GM19238 (cell line): ENCODE measurements around the gene SARM1.

Source experiments
- DNase-seq: peaks from one replicate; pipeline ENCODE4 v3.0.0; 2011; ENCODE audit warnings: low spot score; ENCODE audit not compliant: insufficient read length

SARM1 gene

DNA sequence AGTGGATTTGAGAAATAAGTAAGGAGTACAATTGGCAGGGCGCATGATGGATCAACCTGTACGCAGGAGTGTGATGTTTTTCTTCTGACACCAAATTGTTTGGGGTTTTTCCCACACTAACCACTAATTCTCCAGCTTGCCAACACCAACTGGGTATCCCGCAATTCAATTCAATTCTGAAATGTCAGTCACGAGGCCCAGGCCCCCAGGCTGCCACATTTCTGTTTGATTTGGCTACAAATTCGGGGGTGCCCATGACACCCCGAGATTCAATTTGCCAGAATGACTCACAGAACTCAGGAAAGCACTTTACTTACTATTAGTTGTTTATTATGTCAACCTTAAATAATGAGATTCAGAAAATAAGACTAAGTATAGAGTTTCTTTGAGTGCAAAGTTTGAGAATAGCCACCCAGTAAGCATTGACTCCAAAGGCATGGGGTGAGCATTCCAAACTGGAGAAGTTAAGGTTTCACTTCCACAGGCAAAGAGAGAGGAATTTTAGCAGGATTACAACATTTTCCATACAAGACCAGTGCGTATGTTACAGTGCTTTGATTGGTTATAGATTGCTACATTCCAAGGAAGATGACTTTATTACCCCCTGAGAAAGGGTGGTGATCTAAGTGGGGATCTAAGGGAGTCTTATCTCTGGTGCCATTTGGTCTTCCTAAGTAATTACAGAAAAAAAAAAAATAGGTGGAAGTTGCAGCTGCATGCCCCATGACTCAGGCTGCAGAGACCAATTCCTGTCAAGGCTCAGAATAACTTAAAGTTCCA is 23.0 kb downstream of the SARM1 start:
- DNase-seq = no peak

DNA sequence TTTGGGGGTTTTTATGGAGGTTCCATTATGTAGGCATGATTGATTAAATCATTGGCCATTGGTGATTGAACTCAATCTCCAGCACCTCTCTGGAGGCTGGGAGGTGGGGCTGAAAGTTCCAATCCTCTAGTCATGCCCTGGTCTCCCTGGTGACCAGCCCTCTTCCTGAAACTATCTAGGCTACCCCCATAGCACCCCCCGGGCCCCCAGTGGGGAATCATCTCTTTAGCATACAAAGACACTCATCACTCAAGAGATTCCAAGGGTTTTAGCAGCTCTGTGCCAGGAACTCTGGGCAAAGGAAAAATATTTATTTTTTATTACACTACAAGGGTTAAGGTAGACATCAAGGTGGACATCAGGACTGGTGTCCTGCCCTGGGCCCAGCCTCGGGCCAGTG is 23.9 kb downstream of the SARM1 start:
- DNase-seq = no peak

DNA sequence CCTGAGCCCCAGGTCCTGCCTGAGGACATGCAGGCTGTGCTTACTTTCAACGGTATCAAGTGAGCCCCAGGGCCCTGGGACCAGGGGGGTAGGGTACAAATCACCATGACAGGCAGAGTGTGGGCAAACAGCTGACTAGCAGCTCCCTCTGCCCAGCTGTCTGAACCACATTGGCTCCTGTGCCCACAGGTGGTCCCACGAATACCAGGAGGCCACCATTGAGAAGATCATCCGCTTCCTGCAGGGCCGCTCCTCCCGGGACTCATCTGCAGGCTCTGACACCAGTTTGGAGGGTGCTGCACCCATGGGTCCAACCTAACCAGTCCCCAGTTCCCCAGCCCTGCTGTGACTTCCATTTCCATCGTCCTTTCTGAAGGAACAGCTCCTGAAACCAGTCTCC is 24.5 kb downstream of the SARM1 start:
- no peak for DNase-seq

DNA sequence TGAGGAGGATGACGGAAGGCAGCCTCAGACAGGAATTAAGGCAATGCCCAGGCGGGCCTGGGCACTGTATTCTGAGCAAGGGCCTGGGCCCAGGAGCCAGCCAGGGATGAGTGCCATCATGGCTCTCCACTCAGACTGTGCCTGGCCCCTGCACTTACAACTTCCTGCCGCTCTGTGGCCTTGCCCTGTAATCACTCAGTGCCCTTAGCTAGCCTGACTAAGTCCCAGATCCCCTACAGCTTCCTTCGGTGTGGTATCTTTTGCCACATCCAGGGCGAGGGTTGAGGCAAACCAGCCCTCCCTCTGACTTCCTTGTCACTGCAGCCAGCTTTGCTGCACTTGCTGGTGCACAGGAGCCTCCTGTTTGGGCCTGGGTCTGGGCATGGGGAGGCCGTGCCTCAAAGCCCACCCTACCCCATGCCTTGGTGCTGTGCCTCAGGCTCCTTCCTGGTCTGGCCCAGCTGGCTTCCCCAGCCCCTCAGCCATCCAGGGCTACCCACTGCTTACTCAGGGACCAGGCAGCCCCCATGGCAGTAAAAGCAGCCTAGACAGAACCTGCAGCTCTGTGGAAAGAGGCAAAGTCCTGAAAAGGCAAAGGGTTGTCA is 25.2 kb downstream of the SARM1 start:
- DNase-seq = no peak

DNA sequence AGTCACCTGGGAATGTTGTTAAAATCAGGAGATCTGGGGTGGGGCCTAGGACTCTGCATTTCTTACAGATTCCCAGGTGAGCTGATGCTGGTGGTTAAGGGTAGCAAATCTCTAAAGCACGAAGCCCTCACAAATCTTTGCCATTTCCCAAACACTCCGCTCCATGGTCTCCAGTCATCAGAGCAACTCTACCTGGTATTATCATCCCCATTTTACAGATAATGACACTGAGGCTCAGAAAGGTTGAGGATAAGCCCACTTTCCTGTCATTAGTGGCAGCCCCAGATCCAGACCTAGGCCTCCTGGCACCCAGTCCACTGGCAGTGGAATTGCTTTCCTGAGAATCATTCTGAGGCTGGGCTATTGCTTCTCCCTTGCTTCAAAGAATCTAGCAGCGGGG is 25.8 kb downstream of the SARM1 start:
- DNase-seq = no peak

DNA sequence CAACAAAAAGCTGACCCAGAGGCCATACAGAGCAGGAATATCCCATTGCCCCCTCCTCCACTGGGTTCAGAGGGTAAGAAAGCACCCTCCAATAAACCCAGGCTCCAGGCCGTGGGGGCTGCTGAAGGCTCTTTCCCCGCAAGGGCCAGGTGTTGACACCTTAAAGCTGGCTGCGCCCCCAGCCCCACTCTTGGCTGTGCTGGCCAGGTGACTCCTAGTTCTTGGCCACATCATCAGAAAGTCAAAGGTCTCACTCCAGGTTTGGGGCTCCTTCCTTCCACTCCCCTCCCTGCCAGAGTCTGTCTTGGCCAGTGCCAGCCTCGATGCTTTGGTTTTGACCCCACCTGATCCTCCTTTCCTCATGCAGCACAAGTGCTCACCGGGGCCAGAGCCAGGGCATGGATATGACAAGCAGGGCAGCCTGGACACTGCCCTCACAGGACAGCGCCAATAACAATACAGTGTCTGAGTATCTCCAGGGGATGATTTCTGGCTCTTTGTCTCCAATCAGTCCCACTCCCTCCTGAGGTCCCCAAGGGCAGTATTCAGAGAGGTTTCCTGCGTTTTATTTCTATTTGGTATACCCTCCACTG is 26.3 kb downstream of the SARM1 start:
- no peak for DNase-seq

DNA sequence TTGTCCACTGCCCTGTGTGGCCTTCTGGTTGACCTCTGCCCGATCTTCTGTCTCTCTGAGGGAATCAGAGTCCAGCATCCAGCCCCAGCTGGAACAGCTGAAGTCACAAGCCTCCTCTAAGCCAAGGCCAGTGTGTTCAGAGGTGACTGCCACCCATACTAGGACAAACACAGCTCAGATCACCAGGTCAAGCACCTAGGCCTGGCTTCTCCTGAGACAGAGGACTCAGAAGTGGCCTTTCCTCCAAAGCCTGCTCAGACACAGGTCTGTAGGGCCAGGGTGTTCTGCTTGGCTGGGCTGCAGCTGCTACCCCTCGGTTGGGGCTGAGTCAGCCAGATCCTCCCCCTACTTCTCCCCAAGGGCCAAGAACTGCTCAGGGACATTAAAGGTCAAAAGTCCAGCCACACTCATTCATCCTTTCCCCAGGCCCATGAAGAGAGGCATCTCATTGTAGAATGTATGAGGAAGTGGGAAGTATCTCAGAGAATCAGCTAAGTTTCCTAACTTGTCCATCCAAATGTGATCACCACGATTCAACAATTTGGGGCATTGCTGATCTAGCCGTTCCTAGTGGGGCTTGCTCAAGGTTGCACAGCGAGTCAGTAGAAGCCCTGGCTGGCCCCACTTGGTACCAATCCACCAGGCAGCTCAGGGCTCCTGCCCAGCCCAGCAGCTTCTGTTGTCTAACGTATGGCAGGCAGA is 26.9 kb downstream of the SARM1 start:
- DNase-seq = no peak

DNA sequence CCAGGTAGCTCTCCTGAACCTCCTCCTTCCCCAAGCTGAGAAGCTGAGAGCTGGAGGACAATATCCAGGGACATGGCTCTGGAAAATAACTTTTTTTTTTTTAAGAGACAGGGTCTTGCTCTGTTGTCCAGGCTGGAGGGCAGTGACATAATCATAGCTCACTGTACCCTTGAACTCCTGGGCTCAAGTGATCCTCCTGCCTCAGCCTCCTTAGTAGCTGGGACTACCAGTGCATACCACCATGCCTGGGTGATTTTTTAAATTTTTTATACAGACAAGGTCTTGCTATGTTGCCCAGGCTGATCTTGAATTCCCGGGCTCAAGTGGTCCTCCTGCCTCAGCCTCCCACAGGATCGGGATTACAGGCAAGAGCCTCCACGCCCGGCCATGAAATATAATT is 28.3 kb downstream of the SARM1 start:
- DNase-seq = no peak

DNA sequence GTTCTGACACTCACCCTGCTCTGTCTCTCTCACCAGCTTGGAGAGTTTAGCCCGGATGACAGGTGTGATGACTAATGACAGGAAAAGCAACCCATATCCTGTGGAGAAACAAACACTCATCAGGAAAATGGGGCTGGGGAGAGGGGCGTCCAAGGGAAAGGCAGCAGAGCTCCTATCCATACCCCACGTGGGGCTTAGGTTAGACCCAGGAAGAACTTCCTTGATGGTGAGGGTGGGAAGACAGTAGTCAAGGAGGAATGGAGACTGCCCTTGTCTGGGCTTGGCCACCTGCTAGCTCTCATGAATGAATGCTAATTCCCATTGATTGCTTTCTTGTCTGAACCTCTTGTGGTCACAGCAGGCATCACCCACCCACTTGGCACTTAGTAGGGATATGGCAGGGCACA is 30.7 kb downstream of the SARM1 start:
- no peak for DNase-seq

DNA sequence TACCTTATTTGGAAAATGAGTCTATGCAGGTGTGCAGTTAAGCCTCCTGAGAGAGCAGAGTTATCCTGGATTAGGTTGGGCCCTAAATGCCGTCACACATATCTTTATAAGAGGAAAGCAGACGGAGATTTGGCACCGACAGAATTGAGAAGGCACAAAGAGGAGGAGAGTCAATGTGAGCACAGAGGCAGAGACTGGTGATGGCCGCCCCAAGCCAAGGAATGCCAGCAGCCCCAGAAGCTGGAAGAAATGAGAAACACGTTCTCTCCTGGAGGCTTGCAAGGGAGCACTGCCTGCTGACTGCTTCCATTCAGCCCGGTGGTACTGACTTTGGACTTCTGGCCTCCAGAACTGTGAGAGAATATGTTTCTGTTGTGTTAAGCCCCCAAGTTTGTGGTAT is 31.4 kb downstream of the SARM1 start:
- no peak for DNase-seq

DNA sequence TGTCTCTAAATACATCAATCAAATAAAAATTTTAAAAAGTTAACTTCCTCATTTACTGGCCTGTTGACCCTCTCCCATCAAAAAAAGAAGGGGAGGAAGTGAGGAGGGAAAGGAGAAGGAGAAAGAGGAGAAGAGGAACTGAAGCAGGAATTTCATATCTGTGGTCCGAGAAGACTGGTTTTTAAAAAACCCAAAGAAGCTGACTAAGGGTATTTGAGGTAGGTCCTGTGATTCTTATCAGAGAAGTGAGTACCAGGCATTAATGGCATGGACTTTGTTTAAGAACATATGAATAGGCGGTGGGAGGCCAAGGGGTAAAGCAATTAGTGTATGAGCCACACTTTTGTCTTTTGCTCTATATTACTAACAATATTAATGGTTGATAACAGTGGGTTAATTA is 32.5 kb downstream of the SARM1 start:
- DNase-seq = no peak

DNA sequence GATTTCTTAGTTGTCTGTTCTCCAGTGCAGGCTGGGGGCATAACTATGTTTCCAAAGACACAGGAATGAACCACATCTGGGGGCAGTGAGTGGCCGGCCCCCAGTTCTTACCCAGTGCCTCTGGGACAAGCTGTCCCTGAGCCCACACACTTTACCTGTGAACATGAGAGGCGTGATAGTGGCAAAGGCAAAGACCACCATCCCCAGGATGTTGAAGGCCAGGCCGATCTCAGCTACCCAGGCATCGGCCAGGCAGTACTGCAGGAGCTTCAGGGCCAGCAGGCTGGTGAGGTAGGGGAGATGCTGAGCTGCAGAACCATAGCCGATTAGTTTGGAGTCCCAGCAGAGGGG is 32.9 kb downstream of the SARM1 start:
- DNase-seq = no peak

DNA sequence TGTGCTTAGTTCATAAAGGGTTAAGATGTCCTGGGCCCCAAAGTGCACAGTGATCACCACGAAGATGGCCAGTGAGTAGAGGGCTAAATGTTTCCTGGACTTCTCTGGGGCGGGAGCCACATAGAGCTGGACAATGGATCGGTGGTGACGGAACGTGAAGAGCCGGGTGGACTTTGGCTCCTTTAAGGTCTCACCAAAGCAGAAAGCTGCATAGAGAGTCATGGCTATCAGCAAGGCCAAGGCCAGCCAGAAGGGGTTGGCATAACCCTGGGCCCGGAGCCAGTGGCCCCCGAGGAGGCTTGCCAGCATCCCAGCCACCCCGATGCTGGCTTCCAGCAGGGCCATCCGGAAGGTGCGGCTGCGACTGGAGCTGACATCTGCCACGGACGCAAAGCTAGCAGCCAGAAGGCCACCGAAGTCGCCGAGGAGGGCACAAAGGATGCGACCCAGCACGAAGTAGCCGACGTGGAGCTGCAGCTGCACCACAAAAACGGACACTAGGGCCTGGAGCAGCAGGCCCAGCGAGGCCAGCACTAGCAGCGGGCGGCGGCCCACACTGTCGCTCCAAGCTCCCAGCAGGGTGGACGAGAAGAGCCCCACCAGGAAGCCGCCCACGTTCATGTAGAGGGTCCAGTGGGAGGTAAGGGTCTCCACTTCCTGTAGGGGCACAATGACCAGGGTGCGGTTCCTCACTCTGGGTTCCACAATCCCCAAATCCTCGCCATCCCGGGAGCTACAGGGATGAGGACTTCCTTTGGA is 33.5 kb downstream of the SARM1 start:
- DNase-seq = no peak

DNA sequence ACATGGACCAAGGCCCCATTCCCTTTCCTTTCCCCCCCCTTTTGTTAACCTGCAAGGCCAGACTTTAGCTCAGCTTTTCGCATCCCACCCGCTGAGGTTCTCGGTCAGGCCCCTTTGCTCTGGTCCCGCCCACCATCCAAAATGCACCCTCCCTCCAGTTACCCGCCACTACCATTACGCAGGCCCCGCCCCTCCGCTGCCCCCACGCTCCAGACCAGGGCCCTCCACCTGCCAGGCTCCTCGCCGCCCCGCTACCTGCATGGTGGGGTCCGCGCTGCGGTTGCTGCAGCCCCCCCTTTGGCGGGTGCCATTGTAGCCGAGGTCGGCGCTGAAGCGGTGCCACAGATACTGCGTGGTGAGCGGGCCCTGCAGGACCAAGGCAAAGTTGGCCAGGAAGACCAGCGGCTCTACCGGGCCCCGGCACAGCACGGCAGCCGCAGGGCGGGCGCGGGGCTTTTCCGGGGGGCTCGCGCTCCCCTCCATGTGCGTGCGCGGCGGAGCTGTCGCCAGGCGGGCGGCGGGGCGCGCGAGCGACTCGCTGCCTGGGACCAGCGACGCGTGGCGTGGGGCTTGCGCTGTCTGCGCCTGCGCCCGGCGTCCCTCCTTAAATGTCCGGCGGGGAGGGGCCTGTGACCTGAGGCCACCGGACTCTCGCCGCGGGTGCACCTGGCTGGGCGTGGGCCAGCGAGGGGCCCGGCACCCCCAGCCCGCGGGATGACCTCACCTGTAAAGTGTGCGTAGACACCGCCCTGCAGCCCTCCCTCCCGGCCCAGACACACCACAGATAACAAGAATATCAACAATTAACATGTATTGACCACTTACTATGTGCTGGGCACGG is 34.4 kb downstream of the SARM1 start, which contains the start of gene SLC46A1:
SLC46A1 (minus strand) TSS at position 581 of the 841 bp plus-strand sequence; CDS start at position 483, 98 bp downstream.
- peak; percentile 61 for DNase-seq

DNA sequence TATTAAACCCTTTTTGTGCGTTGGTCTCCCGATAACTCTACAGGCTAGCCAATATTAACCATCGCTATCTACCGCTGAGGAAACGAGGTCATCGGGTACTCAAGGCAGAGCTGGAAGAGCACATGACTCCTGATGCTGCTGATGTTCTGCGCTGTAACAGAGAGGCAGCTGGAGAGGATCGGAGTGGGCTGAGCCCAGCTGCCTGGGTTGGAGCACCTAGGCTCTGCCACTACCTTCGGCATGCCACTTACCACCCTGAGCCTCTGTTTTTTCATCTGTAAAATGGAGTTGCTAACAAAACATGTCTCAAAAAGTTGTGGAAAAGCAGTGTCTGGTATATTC is 35.0 kb downstream of the SARM1 start:
- DNase-seq = no peak

DNA sequence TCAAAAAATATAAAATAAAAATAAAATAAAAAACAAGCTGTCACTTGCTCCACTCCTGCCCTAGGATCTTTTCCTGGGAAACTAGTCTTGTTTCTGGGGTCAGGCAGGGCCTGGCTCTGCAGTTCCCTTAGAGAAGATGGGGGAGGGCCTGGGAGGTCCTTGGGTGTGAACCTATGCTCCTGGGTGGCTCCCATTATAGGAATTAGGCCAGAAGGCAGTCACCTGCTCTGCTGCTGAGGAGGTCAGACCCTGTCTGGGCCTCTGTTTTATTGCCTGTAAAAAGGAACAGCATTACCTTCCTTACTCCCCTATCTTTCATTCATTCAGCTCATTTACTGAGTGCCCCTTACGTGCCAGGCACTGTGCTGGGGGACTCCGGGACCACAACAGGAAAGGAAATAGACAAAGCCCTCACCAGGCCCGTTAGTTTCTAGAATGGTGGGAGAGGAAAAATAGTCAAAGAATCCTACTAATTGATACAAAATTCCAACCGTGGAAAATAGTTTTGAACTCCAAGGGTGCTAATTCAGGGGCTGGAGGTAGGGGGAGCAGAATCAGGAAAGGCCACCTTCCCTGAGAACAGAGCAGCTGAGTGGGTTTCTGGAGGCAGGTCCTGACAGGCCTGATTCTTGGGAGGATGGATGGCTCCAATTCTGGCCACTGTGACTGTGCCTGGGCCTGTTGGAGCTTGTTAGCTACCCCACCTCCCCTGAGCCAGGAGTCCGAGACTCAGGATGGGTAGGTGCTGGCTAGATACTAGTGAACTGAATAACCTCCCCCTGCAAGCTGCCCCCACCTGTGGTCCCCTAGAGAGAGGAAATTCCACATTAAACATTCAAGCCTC is 35.9 kb downstream of the SARM1 start:
- DNase-seq = no peak

DNA sequence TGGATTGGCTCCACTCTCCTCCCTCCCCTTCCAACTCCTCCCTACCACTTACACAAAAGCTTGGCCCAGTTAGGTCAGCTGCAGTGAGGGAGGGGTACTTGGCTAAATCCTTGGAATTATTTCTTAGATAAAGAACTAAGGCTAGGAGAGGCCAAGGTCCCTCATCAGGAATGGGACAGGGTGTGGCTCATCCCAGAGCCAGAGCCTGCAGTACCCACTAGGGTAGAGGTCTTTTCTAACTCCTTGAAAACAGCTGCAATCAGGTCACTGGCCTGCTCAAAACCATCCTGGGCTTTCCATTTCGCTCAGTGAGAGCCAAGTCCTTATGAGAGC is 36.4 kb downstream of the SARM1 start:
- DNase-seq = no peak

DNA sequence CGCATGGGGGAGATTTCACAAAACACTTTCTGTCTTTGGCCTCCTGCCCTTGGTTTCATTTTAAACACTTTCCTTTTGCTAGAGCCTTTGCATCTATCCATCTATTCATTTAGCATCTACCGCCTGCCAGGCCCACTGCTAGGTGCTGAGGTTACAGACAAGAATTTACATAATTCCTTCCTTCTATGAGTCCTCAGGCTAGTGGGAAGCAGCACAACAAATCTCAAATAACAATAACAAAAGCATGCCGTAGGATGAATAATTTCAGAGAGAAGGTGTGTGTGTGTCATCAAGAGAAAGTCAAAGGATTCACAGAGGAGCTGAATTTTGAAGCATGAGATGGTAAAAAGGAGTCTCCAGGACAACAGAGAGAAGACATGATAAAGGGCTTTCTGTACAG is 40.6 kb downstream of the SARM1 start:
- DNase-seq = no peak

DNA sequence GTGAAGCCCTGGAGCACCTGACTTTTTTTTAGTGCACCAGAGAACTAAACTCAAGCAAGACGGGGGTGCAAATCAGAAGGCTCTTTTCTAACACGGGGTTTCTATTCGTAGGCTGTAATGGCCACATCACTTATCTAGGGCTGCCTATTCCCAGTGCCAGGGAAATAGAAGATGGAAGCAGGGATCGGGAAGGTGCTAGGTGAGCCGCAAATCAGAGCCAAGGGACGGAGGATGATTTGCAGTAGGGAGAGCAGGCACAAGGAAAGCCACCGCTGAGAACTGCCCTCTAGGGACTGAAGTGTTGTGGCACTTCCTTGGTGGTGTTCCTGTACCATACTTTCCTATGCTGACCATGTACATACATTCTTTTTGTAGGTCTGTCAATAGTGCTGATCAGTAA is 42.3 kb downstream of the SARM1 start:
- DNase-seq = no peak

DNA sequence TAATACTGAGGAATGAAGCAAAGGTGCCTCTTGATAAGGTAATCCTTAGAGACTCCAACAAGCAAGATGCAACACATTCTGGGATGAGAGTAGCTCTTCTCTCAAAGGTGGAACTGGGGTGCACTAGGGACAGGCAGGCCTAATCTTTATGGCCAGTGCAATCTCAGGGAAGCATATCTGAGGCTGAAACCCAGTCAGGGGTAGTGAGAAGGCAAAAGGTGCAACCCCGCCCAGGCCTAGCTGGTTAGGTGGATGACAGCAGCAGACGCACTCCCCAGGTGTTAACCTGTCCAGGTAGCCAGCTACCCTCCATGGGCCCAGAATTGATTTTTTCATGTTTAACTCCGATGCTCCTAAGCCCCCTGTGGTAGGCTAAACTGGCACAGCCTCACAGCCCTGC is 44.4 kb downstream of the SARM1 start:
- DNase-seq = no peak
